ENCODE measurements around the gene FPR2.

Gene FPR2

DNA sequence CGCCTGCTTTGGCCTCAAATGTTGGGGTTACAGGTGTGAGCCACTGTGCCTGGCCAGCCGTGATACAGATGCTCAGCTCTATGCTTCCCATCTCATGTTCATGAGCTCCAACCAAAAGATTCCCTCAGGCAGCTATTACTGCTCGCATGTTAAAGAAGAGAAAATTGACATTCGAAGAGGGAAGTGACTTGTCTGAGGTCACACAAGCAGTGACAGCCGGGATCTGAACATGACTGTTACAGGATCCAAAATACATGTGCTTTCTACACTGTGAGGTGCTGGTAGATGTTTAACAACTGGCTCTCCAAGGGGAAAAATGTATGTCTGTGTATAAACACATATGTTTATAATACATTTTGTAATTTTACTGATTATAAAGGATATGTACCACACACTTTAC is 20.6 kb upstream of the FPR2 start:
- no peak overlapping the region for H3K4me3 ChIP-seq (ENCODE audit: low read depth, low read length)
- TF ChIP-seq, protein P1, sequence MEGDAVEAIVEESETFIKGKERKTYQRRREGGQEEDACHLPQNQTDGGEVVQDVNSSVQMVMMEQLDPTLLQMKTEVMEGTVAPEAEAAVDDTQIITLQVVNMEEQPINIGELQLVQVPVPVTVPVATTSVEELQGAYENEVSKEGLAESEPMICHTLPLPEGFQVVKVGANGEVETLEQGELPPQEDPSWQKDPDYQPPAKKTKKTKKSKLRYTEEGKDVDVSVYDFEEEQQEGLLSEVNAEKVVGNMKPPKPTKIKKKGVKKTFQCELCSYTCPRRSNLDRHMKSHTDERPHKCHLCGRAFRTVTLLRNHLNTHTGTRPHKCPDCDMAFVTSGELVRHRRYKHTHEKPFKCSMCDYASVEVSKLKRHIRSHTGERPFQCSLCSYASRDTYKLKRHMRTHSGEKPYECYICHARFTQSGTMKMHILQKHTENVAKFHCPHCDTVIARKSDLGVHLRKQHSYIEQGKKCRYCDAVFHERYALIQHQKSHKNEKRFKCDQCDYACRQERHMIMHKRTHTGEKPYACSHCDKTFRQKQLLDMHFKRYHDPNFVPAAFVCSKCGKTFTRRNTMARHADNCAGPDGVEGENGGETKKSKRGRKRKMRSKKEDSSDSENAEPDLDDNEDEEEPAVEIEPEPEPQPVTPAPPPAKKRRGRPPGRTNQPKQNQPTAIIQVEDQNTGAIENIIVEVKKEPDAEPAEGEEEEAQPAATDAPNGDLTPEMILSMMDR (IDR thresholded peaks at IDR 0.05; ENCODE audit: borderline replicate concordance, insufficient read depth, low read depth, low read length), result no peak

DNA sequence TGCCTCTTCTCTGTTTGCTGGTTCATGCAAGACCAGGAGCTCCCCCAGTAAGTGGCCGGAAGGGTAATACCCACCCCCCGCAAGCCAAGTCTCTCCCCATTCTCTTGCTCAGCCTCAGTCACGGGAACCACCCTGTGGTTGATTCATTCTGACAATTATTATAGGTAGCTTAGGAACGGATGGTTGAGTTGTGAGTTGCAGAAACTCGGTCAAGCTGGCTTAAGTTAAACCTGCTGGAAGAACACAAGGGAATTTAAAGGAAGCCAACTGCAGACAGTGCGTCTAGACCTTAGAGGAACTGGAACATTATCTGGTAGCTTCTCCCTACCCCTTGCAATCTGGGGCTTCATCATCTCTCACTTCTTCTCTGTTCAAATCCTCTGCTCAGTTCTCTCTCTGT is 18.2 kb upstream of the FPR2 start:
- no peak overlapping the region for H3K4me3 ChIP-seq (ENCODE audit: low read depth, low read length)

GRCh38 chr19:51743405-51743804 is 17.6 kb upstream of the FPR2 start:
- no peak overlapping the region for H3K4me3 ChIP-seq (ENCODE audit: low read depth, low read length)
- TF ChIP-seq, protein P1 (IDR thresholded peaks at IDR 0.05; ENCODE audit: borderline replicate concordance, insufficient read depth, low read depth, low read length), result no peak

More for the DNA sequence above, 18.2 kb upstream of the FPR2 start:
- TF ChIP-seq, protein P1 (IDR thresholded peaks at IDR 0.05; ENCODE audit: borderline replicate concordance, insufficient read depth, low read depth, low read length), result no peak

DNA sequence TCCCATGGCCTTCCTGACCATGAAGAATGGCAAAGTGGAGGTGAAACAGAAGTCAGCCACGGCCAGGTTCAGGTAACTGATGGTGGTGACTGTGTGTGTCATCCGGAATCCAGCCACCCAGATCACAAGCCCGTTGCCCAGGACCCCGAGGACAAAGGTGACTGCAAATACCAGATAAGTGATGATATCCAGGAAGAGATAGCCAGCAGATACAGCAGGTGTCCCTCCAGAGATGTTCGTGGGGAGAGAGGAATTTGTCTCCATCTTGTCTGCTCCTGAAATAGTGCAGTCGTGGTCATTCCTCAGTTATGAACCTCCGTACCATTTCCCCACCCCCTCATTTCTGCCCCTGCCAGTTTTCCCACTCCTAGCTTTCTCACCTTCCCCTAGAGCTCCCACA is 14.2 kb upstream of the FPR2 start:
- H3K4me3 ChIP-seq (ENCODE audit: low read depth, low read length), result no peak overlapping the region
- TF ChIP-seq, protein P1 (IDR thresholded peaks at IDR 0.05; ENCODE audit: borderline replicate concordance, insufficient read depth, low read depth, low read length), result no peak

DNA sequence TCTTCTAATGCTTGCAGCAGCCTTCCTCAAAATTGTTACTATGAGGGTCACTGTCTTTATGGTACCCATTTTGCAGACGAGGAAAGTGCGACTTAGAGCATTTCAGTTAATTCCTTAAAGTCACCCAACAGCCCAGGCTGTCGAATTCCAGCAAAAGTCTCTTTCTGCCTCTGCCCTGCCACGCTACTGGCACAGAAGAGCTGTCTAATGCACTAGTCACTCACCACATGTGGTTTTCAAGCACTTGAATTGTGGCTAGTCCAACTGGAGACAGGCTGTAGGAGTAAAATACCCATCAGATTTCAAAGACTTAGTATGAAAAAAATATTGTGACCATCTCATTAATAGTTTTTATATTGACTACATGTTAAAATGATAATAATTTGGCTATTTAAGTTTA is 11.0 kb upstream of the FPR2 start:
- TF ChIP-seq, protein P1 (IDR thresholded peaks at IDR 0.05; ENCODE audit: borderline replicate concordance, insufficient read depth, low read depth, low read length), result no peak
- H3K4me3 ChIP-seq (ENCODE audit: low read depth, low read length), result no peak overlapping the region

DNA sequence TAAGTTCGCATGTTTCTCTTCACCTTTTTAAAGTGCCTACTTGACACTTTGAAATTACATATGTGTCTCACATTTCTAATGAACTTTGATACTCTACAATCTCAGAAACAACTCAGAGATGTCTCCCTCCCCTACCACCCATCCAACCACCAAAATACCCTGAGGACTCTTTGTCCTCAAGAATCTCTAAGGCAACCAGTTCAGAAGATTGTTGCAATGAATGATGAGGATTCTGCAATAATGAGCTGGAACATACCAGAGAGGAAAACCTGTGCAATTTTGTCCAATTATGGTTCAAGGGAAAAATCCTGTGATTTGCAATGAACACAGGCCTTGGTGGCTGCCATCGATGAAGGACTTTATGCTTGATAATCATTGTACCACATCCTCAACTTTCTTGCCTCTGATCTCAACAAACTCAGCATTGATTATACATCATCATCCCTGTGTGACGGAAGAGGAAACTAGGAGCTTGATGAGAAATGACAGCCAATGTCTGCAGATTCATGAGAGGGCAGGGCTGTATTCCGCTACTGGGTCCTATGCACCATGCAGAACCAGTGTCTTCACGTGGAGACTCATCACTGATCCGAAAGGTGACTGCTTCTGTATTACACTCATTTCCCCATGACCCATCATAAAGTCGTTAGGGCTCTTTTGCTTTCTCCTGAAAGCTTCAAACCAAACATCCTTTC is 10.4 kb upstream of the FPR2 start:
- TF ChIP-seq, protein P1 (IDR thresholded peaks at IDR 0.05; ENCODE audit: borderline replicate concordance, insufficient read depth, low read depth, low read length), result no peak

DNA sequence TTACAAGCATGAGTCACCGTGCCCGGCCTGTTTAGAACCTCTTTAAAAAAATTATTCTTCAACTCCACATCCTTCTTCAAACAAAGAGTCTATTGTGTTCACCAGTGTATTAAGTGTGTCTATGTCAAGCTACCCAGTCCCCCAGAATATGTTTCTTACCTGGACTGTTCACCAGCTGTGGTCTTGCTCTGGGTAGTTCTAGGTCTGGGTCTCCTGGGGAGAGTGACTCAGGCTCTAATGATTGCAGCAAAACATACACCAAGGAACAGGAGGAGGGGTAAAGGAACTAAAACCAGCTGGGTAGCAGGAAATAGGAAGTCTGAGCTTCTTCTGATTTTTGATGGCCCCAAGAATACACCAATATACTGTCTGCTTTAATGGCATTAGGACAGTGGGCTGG is 9.3 kb upstream of the FPR2 start, which contains the start of gene FPR1:
TSS of gene FPR1 (minus strand) at position 224 of the 400 bp plus-strand sequence. CDS start 4,884 bp downstream, outside the sequence.
- H3K4me3 ChIP-seq (ENCODE audit: low read depth, low read length), result no peak within 1 kb of the TSS
- TF ChIP-seq, protein P1 (IDR thresholded peaks at IDR 0.05; ENCODE audit: borderline replicate concordance, insufficient read depth, low read depth, low read length), result no peak

More for the DNA sequence above, 10.4 kb upstream of the FPR2 start:
- no peak overlapping the region for H3K4me3 ChIP-seq (ENCODE audit: low read depth, low read length)
